ENCODE measurements around the gene NTS. TPM values are rescaled to one million over a fixed set of nuclear protein-coding genes. Genes with fewer than 3 reads are reported as not detected.

Gene NTS
- not detected for polyA plus RNA-seq (2013, experiment 1 of 2; ENCODE audit: insufficient read length)
- 0.15 TPM for polyA plus RNA-seq (2013, experiment 2 of 2; ENCODE audit: insufficient read length)

- DNase-seq = no peak
Measured at GRCh38 chr12:85874031-85874461, at the start of gene NTS. Gene NTS (plus strand): TSS chr12:85874295. CDS start chr12:85874404, 109 bp downstream.

GRCh38 chr12:85825746-85826145 is 48.3 kb upstream of the NTS start:
- no peak for DNase-seq

GRCh38 chr12:85828576-85828975 is 45.5 kb upstream of the NTS start:
- no peak for DNase-seq

GRCh38 chr12:85829391-85829790 is 44.7 kb upstream of the NTS start:
- peak; percentile 60 for DNase-seq

GRCh38 chr12:85831327-85831990 is 42.6 kb upstream of the NTS start:
- DNase-seq = no peak

- DNase-seq = no peak
Measured at GRCh38 chr12:85833579-85833978, 40.5 kb upstream of the NTS start.

GRCh38 chr12:85834378-85834777 is 39.7 kb upstream of the NTS start:
- no peak for DNase-seq

- DNase-seq = peak; percentile 73
Measured at GRCh38 chr12:85835426-85836196, 38.5 kb upstream of the NTS start.

GRCh38 chr12:85836197-85837090 is 37.7 kb upstream of the NTS start, which contains the start of gene RASSF9:
Gene RASSF9 (minus strand): TSS chr12:85836409. CDS start chr12:85836201, 208 bp downstream.
- peak; percentile 77 for DNase-seq

- DNase-seq = no peak
Measured at GRCh38 chr12:85843606-85844310, 30.3 kb upstream of the NTS start.

- no peak for DNase-seq
Measured at GRCh38 chr12:85849344-85849743, 24.8 kb upstream of the NTS start.

GRCh38 chr12:85855305-85855704 is 18.8 kb upstream of the NTS start:
- DNase-seq = no peak

- no peak for DNase-seq
Measured at GRCh38 chr12:85856966-85857365, 17.1 kb upstream of the NTS start.

- DNase-seq = peak; percentile 86
Measured at GRCh38 chr12:85865890-85866289, 8.2 kb upstream of the NTS start.

- DNase-seq = peak; percentile 76
Measured at GRCh38 chr12:85866986-85867776, 6.9 kb upstream of the NTS start.

GRCh38 chr12:85872497-85873091 is 1.5 kb upstream of the NTS start:
- peak; percentile 64 for DNase-seq

- DNase-seq = no peak
Measured at GRCh38 chr12:85877459-85877858, 3.4 kb downstream of the NTS start.

GRCh38 chr12:85883763-85884162 is 9.7 kb downstream of the NTS start:
- DNase-seq = no peak

GRCh38 chr12:85894653-85895052 is 20.6 kb downstream of the NTS start:
- DNase-seq = no peak

- DNase-seq = peak; percentile 21
Measured at GRCh38 chr12:85920324-85920947, 46.3 kb downstream of the NTS start.
